HepG2 (cell line): ENCODE measurements around the gene COG8. TPM values are rescaled to one million over a fixed set of nuclear protein-coding genes. Genes with fewer than 3 reads are reported as not detected.

Experiments used
- ARHGAP35 ChIP-seq: sonication (generic); formaldehyde crosslinking; IDR thresholded peaks from 2 replicates; pipeline ENCODE4 v1.9.0; 2022; ENCODE audit warnings: mild to moderate bottlenecking, inconsistent platforms, moderate library complexity, missing genetic modification reagents, borderline replicate concordance
- CREM ChIP-seq, 2 experiments: sonication (generic) in 1 of 2; formaldehyde crosslinking in 1 of 2; IDR thresholded peaks; 2 replicates each; pipeline versions ENCODE4 v1.4.0 to v1.6.1; 2016 to 2020; ENCODE audit warnings: antibody characterized with exemption in 1 of 2, mild to moderate bottlenecking in 1 of 2, missing genetic modification reagents in 1 of 2
- ELF3 ChIP-seq: IDR thresholded peaks from 2 replicates; pipeline ENCODE4 v1.6.1; 2016; ENCODE audit warnings: missing genetic modification reagents, missing compliant biosample characterization
- ETV6 ChIP-seq: sonication (generic); formaldehyde crosslinking; conservative IDR thresholded peaks from 2 replicates; pipeline ENCODE4 v1.4.0; 2020; ENCODE audit warnings: missing genetic modification reagents
- HMGA1 ChIP-seq: sonication (generic); formaldehyde crosslinking; conservative IDR thresholded peaks from 2 replicates; pipeline ENCODE4 v1.4.0; 2020; ENCODE audit warnings: missing genetic modification reagents
- IRX3 ChIP-seq: sonication (generic); formaldehyde crosslinking; IDR thresholded peaks from 2 replicates; pipeline ENCODE4 v1.8.1; 2023; ENCODE audit warnings: mild to moderate bottlenecking, low read depth, missing genetic modification reagents, borderline replicate concordance
- LCORL ChIP-seq, 2 experiments: fragments of 450-650 bp in 1 of 2; sonication (generic) in 1 of 2; formaldehyde crosslinking in 1 of 2; IDR thresholded peaks; 2 replicates each; pipeline versions ENCODE4 v1.5.0 to v1.6.1; 2017 to 2020; ENCODE audit warnings: antibody characterized with exemption in 1 of 2, missing genetic modification reagents in 1 of 2
- NBN ChIP-seq: fragments of 450-650 bp; conservative IDR thresholded peaks from 2 replicates; pipeline ENCODE4 v1.6.1; 2017
- NR2C2 ChIP-seq: sonication (generic); formaldehyde crosslinking; IDR thresholded peaks from 2 replicates; pipeline ENCODE4 v1.4.0; 2020; ENCODE audit warnings: missing genetic modification reagents, mild to moderate bottlenecking, moderate library complexity, borderline replicate concordance
- POGZ ChIP-seq: sonication (generic); formaldehyde crosslinking; IDR thresholded peaks from 2 replicates; pipeline ENCODE4 v1.4.0; 2020; ENCODE audit warnings: mild to moderate bottlenecking, missing genetic modification reagents
- PREB ChIP-seq: sonication (generic); formaldehyde crosslinking; IDR thresholded peaks from 2 replicates; pipeline ENCODE4 v1.4.0; 2020; ENCODE audit warnings: missing genetic modification reagents
- TRIM24 ChIP-seq: sonication (generic); formaldehyde crosslinking; IDR thresholded peaks from 2 replicates; pipeline ENCODE4 v1.8.0; 2022; ENCODE audit warnings: mild to moderate bottlenecking, missing genetic modification reagents
- ZBTB1 ChIP-seq: sonication (generic); formaldehyde crosslinking; IDR thresholded peaks from 2 replicates; pipeline ENCODE4 v1.4.0; 2020; ENCODE audit warnings: missing genetic modification reagents, borderline replicate concordance
- ZBTB40 ChIP-seq, 2 experiments: fragments of 450-650 bp in 1 of 2; sonication (generic) in 1 of 2; formaldehyde crosslinking in 1 of 2; IDR thresholded peaks; 2 replicates each; pipeline versions ENCODE4 v1.6.1 to v1.8.0; 2016 to 2022; ENCODE audit warnings: antibody characterized with exemption in 1 of 2, mild to moderate bottlenecking in 1 of 2, missing genetic modification reagents in 1 of 2
- ZFAT ChIP-seq: sonication (generic); formaldehyde crosslinking; conservative IDR thresholded peaks from 2 replicates; pipeline ENCODE4 v1.8.1; 2023; ENCODE audit warnings: missing genetic modification reagents, inconsistent platforms
- ZNF639 ChIP-seq: conservative IDR thresholded peaks from 2 replicates; pipeline ENCODE4 v1.6.1; 2018; ENCODE audit warnings: missing genetic modification reagents
- polyA plus RNA-seq, 8 experiments: library from polyadenylated mRNA; depleted of rRNA in 3 of 8; stranded (reverse) in 7 of 8; unstranded in 1 of 8; fragments of >200 nt; fragmentation: Illumina TruSeq in 4 of 8; extraction: Trizol in 4 of 8; gene quantifications; 2 replicates each; pipeline versions ENCODE4 v1.2.1 to v1.2.3, GENCODE V29; 2011 to 2016; ENCODE audit warnings: low read depth in 4 of 8, missing spikeins in 1 of 8, mixed read lengths in 1 of 8; ENCODE audit not compliant: insufficient read depth in 1 of 8
- total RNA-seq, 5 experiments: library from RNA; depleted of rRNA; stranded (reverse); fragments of >200 nt; fragmentation: Illumina TruSeq; extraction: Trizol; gene quantifications; 2 replicates each; pipeline ENCODE4 v1.2.3, GENCODE V29; 2016; ENCODE audit warnings: low read depth in 1 of 5

The COG8 gene
- total and polyA plus RNA-seq, 2 of the 13 experiments (the other 11 are each of a cell fraction or from before 2014, with no cell fraction given), result 45.5 to 52.1 TPM

- TF ChIP-seq ZBTB40 (IDR thresholded peaks at IDR 0.05), result no peak
- no peak; the same call in 1 of the 2 replicates for TF ChIP-seq ZBTB40 (CRISPR knock-in tag; IDR thresholded peaks at IDR 0.05)
- TF ChIP-seq ZNF639 (CRISPR knock-in tag), result no peak
- no peak for TF ChIP-seq PREB (CRISPR knock-in tag)
- TF ChIP-seq NBN, result no peak
- TF ChIP-seq ARHGAP35, result peak; percentile 27; the same call in 1 of the 2 replicates
- TF ChIP-seq IRX3 (CRISPR knock-in tag), result no peak
- TF ChIP-seq TRIM24 (CRISPR knock-in tag), result no peak
- TF ChIP-seq CREM (IDR thresholded peaks at IDR 0.05), result no peak
- TF ChIP-seq CREM (CRISPR knock-in tag; IDR thresholded peaks at IDR 0.05), result no peak
- TF ChIP-seq NR2C2 (CRISPR knock-in tag), result no peak
- TF ChIP-seq ZBTB1 (CRISPR knock-in tag), result no peak
- no peak for TF ChIP-seq ETV6 (CRISPR knock-in tag)
- TF ChIP-seq ELF3 (CRISPR knock-in tag), result no peak
- TF ChIP-seq ZFAT (CRISPR knock-in tag), result no peak
- no peak for TF ChIP-seq POGZ (CRISPR knock-in tag)
- TF ChIP-seq LCORL (IDR thresholded peaks at IDR 0.05), result no peak
- no peak; the same call in 1 of the 2 replicates for TF ChIP-seq LCORL (CRISPR knock-in tag; IDR thresholded peaks at IDR 0.05)
- no peak for TF ChIP-seq HMGA1 (CRISPR knock-in tag)
Measured at GRCh38 chr16:69329369-69330285, 9.7 kb downstream of the COG8 start (continued).
